Measurements from ENCODE around the gene KCNIP1.

The KCNIP1 gene

DNA sequence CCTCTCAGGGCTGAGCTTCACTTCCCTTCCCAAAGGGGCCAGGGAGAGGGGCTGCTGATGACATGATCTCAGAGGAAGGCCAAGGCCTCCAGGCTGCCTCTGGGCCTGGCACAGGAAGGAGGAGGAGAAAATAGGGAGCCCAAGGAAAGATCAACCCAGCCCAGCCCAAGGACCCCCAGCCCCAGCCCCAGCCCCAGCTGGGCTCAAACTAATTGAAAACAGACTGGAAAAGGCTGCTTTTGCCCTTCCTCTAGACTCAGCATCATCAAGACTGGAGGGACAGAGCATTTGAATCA lies 18.3 kb upstream of the KCNIP1 start:
- Histone ChIP-seq H3K9me3 (no peaks in the 10 kb centered on the region), H3K4me3 (ENCODE audit: low read depth, low read length) (no peak overlapping the region), H3K4me1 (no peaks in the 10 kb centered on the region), H3K36me3 (no peaks in the 10 kb centered on the region), H3K27me3 (no peaks in the 10 kb centered on the region; the same call in 1 of the 2 replicates)
- TF ChIP-seq, protein P1, sequence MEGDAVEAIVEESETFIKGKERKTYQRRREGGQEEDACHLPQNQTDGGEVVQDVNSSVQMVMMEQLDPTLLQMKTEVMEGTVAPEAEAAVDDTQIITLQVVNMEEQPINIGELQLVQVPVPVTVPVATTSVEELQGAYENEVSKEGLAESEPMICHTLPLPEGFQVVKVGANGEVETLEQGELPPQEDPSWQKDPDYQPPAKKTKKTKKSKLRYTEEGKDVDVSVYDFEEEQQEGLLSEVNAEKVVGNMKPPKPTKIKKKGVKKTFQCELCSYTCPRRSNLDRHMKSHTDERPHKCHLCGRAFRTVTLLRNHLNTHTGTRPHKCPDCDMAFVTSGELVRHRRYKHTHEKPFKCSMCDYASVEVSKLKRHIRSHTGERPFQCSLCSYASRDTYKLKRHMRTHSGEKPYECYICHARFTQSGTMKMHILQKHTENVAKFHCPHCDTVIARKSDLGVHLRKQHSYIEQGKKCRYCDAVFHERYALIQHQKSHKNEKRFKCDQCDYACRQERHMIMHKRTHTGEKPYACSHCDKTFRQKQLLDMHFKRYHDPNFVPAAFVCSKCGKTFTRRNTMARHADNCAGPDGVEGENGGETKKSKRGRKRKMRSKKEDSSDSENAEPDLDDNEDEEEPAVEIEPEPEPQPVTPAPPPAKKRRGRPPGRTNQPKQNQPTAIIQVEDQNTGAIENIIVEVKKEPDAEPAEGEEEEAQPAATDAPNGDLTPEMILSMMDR (IDR thresholded peaks at IDR 0.05; ENCODE audit: low read depth, low read length): no peak
- no peak for DNase-seq

DNA sequence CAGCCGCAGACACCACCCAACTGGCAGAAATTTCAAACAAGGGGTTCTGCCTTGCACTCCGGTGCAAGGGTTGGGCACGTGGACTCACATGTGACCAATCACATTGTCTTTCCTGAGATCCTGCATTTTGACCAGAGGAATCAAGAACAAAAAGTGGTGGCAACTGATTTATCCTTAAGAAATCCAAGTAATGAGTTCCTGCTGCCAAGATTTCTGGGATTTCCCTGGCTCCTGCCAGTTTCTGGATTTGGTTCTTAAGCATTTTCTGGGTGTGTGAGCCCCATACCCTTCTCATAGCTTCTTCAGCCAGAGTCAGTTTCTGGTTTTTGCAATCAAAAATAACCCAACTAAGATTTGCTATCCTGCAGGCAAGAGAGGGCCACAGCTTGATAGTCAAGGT lies 17.4 kb upstream of the KCNIP1 start:
- Histone ChIP-seq H3K4me3 (ENCODE audit: low read depth, low read length) (no peak overlapping the region), H3K27me3 (no peaks in the 10 kb centered on the region; the same call in 1 of the 2 replicates), H3K36me3 (no peaks in the 10 kb centered on the region), H3K4me1 (no peaks in the 10 kb centered on the region), H3K9me3 (no peaks in the 10 kb centered on the region)
- TF ChIP-seq, protein P1 (IDR thresholded peaks at IDR 0.05; ENCODE audit: low read depth, low read length): no peak
- DNase-seq: no peak

DNA sequence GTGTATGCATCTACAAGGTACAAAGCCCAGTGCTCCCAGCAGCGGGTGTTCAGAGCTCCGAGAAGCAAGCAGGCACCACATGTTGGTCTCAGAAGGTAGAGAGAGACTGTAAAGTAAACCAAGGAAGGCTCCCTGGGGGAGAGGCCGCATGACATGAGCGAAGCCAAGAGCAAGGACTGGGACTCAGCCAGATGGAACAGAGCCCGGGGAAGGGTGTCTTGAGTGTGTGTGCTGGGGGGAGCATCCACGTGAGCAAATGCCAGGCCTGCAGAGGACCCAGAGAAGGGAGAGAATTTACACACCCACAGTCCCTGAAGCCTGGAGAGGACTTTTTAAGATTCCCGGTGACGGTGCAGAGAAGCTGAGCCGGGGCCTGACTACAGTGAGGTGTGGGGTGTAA lies 15.2 kb upstream of the KCNIP1 start:
- Histone ChIP-seq H3K36me3 (no peaks in the 10 kb centered on the region), H3K27me3 (no peaks in the 10 kb centered on the region; the same call in 1 of the 2 replicates), H3K4me3 (ENCODE audit: low read depth, low read length) (no peak overlapping the region), H3K4me1 (no peaks in the 10 kb centered on the region), H3K9me3 (no peaks in the 10 kb centered on the region)
- TF ChIP-seq, protein P1 (IDR thresholded peaks at IDR 0.05; ENCODE audit: low read depth, low read length): no peak
- no peak for DNase-seq

DNA sequence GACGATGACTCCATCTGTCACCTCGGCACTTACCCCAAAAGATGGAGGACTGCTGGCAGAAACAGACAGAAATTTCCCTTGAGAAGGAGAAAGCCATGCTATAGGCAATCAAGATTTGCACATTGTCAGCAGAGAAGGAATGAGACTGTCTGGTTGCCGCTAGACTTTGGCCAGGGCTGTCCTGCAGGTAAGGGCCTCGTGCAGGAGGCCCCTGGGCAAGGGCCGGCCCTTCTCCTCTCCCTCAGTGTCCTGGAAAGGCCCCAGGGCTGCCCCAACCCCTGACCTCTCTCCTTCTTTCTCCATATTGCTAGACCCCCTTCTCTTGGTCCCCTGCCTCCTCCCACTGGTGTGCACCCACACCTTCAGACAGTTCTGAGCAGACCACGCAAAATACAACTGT lies 14.6 kb upstream of the KCNIP1 start:
- H3K27me3 ChIP-seq: no peaks in the 10 kb centered on the region; the same call in 1 of the 2 replicates
- TF ChIP-seq, protein P1 (IDR thresholded peaks at IDR 0.05; ENCODE audit: low read depth, low read length): no peak
- DNase-seq: no peak
- no peak overlapping the region for H3K4me3 ChIP-seq (ENCODE audit: low read depth, low read length)
- no peaks in the 10 kb centered on the region for H3K36me3 ChIP-seq
- no peaks in the 10 kb centered on the region for H3K4me1 ChIP-seq
- H3K9me3 ChIP-seq: no peaks in the 10 kb centered on the region

DNA sequence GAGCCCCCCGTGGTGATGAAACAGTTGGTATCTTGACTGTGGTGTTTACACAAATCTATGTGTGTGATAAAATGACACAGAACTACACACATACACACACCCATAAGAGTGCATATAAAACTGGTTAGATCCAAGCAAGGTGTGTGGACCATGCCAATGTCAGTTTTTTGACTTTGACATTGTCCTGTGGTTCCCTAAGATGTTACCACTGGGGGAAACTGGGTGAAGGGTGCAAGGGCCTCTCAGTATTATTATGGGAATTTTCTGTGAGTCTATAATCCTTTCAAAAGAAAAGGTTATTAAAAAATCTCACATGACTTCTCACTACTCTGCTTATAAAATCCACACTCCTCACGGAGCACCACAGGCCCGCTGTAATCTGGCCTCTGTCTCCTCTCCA lies 13.4 kb upstream of the KCNIP1 start:
- no peaks in the 10 kb centered on the region for H3K4me1 ChIP-seq
- no peaks in the 10 kb centered on the region for H3K9me3 ChIP-seq
- peaks cover 4% of the 10 kb centered on the region; the same call in 1 of the 2 replicates for H3K27me3 ChIP-seq
- H3K36me3 ChIP-seq: no peaks in the 10 kb centered on the region
- H3K4me3 ChIP-seq (ENCODE audit: low read depth, low read length): no peak overlapping the region
- TF ChIP-seq, protein P1 (IDR thresholded peaks at IDR 0.05; ENCODE audit: low read depth, low read length): no peak
- DNase-seq: no peak

DNA sequence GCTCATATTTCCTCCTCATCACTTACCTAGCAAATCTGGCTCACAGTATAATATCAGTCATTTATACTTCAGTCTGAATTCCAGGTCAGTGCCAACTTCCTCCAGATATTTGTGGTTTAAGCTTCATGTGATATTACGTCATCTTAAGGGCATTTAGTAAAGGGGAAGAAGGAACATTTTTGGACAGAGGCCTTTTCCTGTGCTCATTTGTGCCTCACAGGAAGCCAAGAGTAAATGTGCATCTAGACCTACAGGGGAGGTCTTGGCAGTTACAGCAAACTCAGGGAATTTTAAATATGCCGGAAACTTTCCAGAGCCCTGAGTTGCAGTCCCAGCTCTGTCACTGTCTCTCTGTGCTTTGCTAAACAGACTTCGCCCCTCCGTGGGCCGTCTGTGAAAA lies 12.3 kb upstream of the KCNIP1 start:
- TF ChIP-seq, protein P1 (IDR thresholded peaks at IDR 0.05; ENCODE audit: low read depth, low read length): no peak
- DNase-seq: no peak
- Histone ChIP-seq H3K36me3 (no peaks in the 10 kb centered on the region), H3K9me3 (no peaks in the 10 kb centered on the region), H3K27me3 (peaks cover 7% of the 10 kb centered on the region; the same call in 1 of the 2 replicates), H3K4me1 (no peaks in the 10 kb centered on the region), H3K4me3 (ENCODE audit: low read depth, low read length) (no peak overlapping the region)

Measured in BE2C (cell line).